ENCODE measurements around the gene HMGB1. TPM values are rescaled to one million over a fixed set of nuclear protein-coding genes. Genes with fewer than 3 reads are reported as not detected.

The HMGB1 gene
- total RNA-seq: 153 TPM
- long read RNA-seq, full-length matches to known transcripts: 172 of 256 reads
- long read RNA-seq, partial matches to known transcripts: 36 of 256 reads
- long read RNA-seq, other reads (novel, unspliced or antisense): 48 of 256 reads

DNA sequence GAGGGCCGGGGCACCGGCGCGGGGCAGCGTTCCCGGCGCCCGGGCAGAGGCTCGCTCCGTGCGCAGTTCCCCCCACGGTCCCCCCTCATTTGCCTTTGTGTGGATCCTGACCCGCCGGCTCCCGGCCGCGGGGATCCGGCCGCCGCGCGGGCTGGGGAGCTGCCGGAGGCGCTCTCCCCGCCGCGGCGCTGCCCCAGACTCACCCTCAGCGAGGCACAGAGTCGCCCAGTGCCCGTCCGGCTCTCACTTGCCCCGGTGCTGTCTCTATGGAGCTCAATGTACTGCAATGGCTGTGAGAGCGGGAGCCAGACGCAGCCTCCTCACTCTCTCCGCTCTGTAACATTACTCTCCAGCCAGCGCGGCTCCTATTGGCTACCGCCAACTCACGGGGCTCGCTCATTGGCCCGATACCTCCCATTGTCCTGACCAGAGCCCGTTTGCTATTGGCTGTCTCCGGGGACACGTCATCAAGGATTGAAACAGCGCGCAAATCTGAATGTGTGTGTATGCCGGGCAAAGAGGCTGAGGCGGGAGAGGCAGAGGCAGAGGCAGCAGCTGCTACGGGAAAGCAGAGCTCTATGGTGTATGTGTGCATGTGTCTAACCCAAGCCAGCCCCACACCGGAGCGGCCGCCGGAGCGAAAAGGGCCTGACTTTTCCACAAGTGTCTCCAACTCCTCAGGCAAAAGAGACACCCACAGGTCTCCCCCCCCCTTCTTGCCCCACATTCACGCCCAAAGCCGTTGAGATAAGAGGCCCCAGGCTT lies at the start of gene HMGB1:
Gene HMGB1 (minus strand): TSS at position 344 of the 765 bp plus-strand sequence. CDS start 2,256 bp downstream, outside the sequence.
- DNase-seq (ENCODE audit: low spot score): peak; percentile 99
- intact Hi-C loops (cut with DNase I): loop anchor here (2.0 to 10.0 kb wide), 2 partner anchors 45 to 209 kb away; no protein-coding TSS in a partner anchor

DNA sequence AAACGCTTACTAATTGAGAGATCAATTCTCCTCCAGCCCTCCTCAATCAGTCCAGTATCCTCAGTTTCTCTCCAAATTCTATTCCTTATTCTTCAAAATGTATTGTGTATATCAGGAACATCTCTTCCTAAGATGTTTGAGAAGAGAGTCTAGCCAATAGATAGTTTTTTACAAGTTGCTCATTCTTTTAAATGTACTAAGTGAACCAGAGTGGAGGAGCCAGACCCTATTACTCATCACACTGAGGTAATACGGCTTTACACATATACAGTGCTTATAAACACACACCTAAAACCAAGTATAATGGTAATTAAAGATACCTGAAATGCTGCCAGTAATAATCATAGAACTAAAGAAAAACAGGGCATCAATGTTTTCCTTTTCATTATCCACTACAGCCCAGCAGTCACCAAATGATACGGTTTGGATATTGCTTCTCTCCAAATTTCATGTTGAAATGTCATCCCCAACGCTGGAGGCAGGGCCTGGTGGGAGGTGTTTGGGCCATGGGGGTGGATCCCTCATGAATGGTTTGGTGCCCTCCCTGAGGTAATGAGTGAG lies 45.2 kb upstream of the HMGB1 start:
- DNase-seq (ENCODE audit: low spot score): no peak
- intact Hi-C loops (cut with DNase I): no loop called here

DNA sequence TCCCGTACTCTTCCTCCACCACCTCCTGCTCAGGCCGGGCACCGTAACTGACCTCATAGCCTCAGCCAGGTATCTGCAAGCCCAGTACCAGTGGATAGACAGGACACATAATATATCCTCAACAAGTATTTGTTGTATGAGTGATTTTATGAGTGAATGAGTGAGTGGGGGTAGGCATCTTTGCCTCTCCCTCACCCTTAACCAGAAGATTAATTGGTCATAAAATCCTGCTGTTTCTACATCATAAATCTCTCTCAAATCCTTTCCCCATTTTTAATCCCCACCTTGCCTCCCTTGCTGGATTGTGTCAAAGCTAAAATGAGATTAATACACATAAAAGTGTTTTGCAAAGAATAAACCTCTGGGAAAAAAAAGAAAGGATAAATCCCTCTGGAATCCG lies 44.4 kb upstream of the HMGB1 start:
- DNase-seq (ENCODE audit: low spot score): no peak
- intact Hi-C loops (cut with DNase I): no loop called here

DNA sequence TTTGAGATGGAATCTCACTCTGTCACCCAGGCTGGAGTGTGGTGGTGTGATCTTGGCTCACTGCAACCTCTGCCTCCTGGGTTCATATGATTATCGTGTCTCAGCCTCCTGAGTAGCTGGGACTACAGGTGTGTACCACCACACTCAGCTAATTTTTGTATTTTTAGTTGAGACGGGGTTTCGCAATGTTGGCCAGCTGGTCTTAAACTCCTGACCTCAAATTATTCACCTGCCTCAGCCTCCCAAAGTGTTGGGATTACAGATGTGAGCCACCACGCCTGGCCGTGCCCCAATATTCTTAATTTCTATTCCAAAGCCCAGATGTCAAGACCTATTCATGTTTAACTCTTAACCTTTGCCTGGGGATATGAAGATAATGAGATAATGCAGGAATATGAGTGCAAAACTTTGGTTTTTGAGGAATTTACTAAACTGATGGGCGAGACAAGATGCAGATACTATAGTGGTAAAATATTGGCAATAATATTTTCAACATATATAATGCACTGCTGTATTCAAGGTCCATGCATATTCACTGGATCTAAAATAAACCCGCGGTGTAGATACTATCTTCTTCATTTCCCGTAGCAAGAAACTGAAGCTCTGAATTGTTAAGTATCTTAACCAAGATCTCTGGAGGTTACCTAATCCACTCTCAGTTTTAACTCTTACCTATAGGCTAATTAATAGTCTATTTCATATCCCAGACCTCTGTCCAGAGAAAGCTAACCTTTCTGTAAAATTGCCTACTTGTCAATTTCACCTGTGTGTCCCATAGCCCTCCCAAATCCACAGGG lies 43.7 kb upstream of the HMGB1 start:
- intact Hi-C loops (cut with DNase I): no loop called here
- no peak for DNase-seq (ENCODE audit: low spot score)

DNA sequence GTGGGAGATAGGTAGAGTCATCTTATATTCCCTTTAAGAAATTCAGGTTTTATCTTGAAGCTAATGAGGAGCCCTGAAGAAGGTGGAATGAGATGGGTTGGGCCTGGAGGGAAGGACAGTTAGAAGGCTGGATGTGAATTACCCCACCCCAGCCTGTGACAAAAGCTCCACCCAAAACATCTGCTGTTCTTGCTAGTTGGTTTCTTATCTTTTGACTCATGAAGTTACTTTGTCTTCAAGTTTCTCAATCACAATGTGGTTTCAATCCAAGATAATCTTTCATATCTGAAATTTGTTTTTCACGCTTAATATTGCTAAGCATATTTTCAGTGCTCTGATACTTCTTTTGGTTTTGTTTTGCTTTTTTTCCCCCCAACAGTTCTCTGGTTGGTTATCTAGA lies 38.3 kb upstream of the HMGB1 start:
- DNase-seq (ENCODE audit: low spot score): no peak
- intact Hi-C loops (cut with DNase I): no loop called here

DNA sequence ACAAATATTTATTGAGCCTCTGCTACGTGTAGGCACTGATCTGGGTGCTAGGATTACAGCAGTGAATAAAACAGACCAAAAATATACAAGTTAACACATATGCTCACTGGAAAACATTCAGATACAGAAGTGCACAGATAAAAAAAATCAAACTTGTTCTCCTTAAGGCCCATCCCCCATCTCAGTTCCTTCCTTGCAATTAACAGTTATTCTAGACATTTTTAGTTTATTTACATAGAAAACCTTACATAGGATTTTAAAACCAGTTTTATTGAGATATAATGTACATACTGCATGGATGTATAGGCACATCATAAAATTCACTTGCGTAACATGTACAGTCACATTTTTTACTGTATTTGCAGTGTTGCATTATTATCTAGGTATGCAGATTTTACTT lies 36.5 kb upstream of the HMGB1 start:
- intact Hi-C loops (cut with DNase I): no loop called here

DNA sequence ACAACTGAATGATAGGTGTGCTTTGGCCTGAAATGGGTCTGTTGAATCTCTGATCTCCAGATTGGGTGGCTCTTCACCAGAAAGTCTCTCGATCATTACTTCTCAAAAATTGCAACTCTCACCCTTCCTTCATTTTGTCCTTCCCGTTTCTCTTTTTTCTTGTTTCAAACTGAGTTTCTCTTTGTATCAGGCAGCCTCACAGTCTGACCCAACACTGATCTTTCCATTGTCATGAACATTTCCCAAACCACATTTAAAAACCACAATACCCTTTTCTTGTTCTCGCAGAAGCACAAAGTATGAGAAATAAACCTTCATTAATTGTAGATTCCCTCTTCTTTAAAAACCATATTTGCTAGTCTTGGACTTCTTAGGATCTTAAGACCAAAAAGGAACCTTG lies 33.6 kb upstream of the HMGB1 start:
- intact Hi-C loops (cut with DNase I): no loop called here

More for the DNA sequence above, 36.5 kb upstream of the HMGB1 start:
- no peak for DNase-seq (ENCODE audit: low spot score)

DNA sequence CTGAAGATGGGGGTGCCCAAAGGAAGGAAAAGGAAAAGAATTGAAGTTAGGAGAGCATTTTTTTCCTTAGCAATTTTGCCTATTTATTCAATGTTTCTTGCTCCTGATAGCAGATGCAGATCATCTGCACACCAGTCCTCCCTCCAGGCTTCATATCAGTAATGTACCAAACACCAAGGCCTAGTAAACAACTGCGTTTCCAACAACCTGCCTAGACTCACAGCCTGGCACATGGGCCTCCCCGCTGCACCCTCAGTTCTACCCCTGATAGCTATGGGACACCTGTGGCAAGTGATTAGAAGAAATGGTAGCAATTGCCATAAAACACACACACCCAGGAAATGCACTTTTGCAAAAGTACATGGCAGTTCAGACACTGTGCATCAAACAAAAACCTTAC lies 30.4 kb upstream of the HMGB1 start:
- intact Hi-C loops (cut with DNase I): no loop called here
- no peak for DNase-seq (ENCODE audit: low spot score)

More for the DNA sequence above, 33.6 kb upstream of the HMGB1 start:
- no peak for DNase-seq (ENCODE audit: low spot score)

DNA sequence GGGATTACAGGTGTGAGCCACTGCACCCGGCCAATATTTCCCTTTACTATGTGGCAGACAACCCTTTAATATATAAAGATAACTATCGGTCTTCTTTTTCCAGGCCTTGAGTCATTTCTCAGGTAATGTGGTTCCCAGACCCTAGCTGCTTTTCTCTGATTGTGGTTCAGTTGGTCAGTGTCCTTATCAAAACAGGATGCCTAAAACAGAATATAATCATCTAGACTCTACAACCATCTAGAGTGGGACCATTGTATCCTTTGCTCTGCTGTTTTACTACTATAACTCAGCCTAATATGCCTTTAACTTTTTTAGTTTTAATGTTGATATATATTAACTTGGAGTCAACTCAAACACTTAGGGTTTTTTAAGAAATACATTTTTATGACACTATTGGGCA lies 30.0 kb upstream of the HMGB1 start:
- no peak for DNase-seq (ENCODE audit: low spot score)
- intact Hi-C loops (cut with DNase I): no loop called here

DNA sequence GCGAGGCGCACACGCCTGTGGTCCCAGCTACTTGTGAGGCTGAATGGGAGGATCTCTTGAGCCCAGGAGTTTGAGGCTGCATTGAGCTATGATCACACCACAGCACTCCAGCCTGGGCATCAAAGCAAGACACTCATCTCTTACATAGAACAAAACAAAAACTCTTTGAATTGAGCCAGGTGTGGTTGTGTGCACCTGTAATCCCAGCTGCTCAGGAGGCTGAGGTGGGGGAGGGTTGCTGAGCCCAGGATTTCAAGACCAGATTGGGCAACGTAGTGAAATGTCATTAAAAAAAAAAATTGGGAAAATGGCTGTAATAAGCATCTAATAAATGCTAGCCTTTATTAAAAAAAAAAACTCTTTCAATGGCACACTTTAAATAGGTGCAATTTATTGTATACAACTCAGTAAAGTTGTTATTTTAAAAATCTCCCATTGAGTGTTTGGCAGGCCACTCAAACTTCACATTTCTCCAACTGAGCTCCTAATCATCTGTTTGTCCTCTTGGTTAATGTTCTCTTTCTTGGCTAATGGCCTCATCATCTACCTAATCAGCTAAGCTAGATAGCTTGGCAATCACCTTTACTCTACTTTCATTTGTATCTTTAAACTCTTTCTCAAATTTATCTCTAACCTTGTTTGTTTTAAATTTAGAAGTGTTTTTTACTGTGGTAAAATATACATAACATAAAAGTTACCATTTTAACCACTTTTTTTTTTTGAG lies 28.1 kb upstream of the HMGB1 start:
- intact Hi-C loops (cut with DNase I): no loop called here
- DNase-seq (ENCODE audit: low spot score): no peak

DNA sequence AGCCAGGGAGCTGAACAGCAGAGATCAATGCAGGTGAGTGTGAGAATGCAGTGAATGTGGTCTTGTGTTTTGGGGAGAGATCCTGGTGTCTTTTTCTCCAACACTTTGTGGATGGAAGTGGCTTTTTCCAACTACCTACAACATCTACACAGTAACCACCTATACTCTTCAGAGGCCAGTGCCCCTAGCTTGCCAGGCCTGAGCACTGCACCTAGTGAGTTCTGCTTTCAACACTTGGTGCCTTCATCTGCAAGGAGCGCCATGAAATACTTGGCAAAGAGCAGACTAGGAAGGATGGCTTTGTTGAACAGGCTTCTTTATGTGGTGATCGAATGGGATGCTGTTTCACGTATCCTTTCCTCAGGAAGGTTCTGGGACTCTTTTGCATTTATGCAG lies 21.3 kb upstream of the HMGB1 start:
- intact Hi-C loops (cut with DNase I): no loop called here
- no peak for DNase-seq (ENCODE audit: low spot score)

DNA sequence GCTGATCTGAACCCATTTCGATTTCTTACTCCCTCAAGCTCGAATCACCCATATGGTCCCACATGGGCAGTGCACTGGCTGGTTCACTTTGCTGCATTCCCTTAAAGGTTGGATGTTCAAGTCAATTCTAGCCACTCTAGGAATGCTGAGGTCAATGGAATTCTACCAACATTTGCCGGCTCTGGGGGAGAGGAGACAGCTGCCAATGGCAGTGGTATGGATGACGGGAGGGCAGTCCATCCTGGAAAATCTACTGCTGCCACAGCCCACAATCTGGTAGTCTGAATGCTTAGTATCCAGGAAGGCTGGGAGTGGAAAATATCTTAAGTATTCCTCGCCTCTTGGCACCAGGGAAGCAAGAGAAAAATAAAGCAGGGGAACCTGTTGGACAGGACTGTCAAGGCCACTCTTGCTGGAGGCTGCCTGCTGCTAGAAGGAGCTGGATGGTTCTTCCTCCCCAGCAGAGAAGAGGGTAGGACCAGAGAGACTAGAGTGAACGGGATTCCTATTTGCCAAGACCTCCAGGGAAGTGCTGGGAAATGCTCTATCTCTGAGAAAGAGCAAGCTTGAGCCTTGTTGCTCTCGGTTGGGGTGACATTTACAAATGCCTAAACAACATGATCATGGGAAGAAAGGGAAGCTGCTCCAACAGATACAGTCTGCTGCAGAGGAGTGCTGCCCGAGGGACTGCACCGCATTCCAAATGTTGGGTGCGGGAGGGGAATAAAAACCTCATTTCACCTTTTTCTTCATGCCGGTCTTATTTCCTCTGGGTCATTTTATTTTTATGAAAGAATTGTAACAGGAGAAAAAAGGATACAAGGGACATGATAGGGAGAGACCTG lies 20.7 kb upstream of the HMGB1 start:
- no peak for DNase-seq (ENCODE audit: low spot score)

DNA sequence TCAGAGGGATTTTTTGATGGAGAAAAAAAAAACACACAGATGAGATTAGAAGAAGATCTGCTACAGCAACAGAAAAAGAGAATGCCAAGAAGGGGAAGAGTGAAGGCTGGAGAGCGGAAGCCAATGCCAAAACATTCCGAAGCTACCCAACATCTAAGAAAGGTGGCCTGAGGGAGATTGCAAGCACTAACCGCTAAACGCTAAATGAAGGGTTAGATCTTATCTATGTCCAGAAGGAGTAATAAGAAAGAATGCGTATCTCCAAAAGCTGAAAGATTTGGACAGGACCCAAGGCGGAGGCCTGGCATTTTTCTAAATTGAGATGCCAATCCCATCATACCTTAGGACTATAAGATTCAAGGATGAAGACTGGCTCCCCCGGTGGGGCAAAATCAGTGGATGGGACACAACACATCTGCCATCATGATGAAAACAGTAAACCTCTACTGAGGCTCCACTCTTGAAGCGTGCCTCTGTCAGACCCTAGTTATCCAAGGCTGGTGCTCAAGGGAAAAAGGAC lies 15.6 kb upstream of the HMGB1 start:
- no peak for DNase-seq (ENCODE audit: low spot score)
- intact Hi-C loops (cut with DNase I): no loop called here

More for the DNA sequence above, 20.7 kb upstream of the HMGB1 start:
- intact Hi-C loops (cut with DNase I): no loop called here

DNA sequence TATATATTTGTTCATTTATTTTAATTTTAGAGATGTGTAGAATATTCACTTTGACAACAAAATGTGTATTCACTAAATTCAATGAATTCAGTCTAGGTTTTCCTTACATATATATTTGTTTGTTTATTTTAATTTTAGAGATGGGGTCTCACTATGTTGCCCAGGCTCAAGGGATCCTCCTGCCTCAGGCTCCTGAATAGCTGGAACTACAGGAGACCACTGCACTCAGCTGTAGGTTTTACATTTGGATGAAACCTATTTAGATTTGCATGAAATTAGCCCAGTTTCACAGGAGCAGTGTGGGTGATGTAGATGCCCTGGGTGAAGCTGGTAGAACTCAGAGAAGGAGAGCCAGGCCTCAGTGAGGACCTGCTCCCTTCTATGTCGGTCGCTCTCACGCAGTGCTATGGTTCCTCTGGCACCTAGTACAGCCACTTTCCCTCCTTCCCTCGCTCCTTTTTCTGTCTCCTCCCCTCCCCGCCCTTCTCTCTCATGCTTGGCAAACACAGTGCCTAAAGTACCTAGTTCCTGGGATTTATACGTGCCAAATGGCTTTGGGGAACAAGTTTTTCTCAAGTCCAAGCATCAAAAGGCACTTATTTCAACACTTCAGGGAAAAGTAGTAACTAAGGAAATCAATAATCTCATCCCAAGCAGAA lies 14.7 kb upstream of the HMGB1 start:
- intact Hi-C loops (cut with DNase I): no loop called here
- DNase-seq (ENCODE audit: low spot score): no peak

DNA sequence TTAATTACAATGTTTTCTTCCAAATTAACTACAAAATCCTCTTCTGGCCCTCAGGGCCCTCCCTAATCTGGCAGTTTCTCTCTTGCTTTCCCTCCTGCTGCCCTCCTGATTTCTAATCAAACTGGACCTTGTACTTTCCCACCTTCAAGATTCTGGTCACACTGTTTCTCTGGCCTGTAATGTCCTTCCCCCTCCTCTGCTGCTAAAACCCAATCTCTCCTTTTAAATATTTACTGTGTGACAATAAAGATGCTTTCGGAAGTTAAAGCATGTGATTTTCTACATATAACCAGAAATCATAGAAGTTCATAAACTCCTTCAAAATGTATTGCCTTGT lies 14.1 kb upstream of the HMGB1 start:
- intact Hi-C loops (cut with DNase I): loop anchor here (10.0 kb wide), 1 partner anchor 65 kb away; no protein-coding TSS in a partner anchor
- no peak for DNase-seq (ENCODE audit: low spot score)

DNA sequence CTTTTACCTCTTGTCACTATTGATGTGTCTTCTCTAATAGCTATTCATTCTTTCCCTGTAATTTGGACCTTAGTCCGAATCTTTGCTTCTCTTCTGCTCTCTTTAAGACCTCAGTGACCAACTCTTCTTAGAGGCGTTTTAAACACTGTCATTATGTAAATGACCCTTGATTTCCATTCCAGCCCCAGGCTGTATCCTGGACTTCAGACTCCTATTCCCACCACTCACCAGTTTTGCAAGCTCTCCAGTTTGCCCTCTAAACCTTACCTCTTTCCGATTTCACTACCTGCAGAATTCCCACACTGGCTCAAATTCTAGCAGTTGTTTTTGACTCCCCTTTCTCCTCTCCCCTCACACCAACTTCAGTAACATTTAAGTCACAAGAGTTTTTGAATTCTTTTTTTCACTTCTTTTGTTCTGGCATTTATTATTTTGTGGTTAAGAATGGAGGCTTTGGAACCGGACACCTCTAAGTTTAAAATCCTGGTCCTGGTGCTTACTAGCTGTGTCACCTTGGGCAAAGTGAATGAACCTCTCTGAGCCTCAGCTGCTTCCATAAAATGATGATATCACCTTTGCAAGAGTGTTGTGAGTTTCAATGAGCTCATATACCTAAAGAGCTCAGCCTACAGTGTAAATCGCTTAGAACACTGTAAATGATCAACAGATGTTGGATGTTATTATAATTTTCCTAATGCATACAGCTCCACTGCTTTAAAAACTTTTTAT lies 13.6 kb upstream of the HMGB1 start:
- intact Hi-C loops (cut with DNase I): loop anchor here (10.0 kb wide), 1 partner anchor 65 kb away; no protein-coding TSS in a partner anchor
- no peak for DNase-seq (ENCODE audit: low spot score)
